22Rv1 (cell line): ENCODE data around the gene ZC3H7B.
A peak's percentile ranks its signal among the peaks of the same experiment; 100 is the strongest.

Experiments
- H3K27ac ChIP-seq: fragments of 450-650 bp; 2 replicates; pipeline ENCODE4 v1.5.1; 2017
- ZFX ChIP-seq: fragments of 450-650 bp; IDR thresholded peaks from 2 replicates; pipeline ENCODE4 v1.6.1; 2017; ENCODE audit warnings: antibody characterized with exemption, borderline replicate concordance
- TF ChIP-seq, protein P1 (sequence below): fragments of 450-650 bp; IDR thresholded peaks from 2 replicates; pipeline ENCODE4 v1.5.1; 2017; ENCODE audit warnings: mild to moderate bottlenecking

Gene ZC3H7B

DNA sequence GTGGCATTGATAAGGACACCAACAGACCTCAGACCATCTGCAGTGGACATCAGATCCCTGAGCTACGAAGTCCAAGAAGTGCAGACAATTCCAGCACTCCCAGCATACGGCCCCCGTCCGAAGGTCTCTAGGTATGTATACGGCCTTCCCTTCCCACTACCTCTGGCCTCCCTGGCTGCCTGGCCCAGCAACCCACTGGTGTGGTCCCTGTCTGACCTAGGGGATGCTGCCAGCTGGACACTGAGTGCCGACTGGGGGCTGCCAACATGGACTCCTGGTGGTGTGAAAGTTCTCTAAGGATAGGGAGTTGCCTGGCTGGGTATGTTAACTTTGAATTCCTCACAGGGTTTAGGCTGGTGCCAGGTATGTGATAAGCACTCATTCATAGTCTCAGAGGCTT is 62.9 kb downstream of the ZC3H7B start:
- peak overlapping the region; percentile 66; the same call in 1 of the 2 replicates for H3K27ac ChIP-seq
- TF ChIP-seq ZFX, result no peak
- TF ChIP-seq, protein P1, sequence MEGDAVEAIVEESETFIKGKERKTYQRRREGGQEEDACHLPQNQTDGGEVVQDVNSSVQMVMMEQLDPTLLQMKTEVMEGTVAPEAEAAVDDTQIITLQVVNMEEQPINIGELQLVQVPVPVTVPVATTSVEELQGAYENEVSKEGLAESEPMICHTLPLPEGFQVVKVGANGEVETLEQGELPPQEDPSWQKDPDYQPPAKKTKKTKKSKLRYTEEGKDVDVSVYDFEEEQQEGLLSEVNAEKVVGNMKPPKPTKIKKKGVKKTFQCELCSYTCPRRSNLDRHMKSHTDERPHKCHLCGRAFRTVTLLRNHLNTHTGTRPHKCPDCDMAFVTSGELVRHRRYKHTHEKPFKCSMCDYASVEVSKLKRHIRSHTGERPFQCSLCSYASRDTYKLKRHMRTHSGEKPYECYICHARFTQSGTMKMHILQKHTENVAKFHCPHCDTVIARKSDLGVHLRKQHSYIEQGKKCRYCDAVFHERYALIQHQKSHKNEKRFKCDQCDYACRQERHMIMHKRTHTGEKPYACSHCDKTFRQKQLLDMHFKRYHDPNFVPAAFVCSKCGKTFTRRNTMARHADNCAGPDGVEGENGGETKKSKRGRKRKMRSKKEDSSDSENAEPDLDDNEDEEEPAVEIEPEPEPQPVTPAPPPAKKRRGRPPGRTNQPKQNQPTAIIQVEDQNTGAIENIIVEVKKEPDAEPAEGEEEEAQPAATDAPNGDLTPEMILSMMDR, result no peak

DNA sequence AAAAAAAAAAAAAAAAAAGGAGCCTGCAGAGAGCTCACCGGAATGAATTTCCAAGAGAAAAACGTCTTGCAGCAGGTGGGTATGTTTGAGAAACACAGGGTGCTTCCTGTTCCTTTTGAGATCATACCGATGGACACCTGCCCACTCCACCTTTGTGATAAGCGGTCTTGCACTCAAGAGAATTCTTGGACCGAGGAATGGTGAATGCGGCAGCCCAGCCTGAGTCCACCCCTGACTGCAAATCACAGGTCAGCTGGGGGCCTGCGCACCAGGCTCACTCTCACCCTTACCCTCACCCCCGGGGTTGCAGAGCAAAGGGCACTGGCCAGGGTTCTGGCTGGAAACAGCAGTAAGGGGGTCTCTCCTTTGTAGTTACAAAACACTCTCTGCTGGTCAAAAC is 63.6 kb downstream of the ZC3H7B start:
- peak overlapping the region; percentile 66 for H3K27ac ChIP-seq
- TF ChIP-seq ZFX, result no peak
- TF ChIP-seq, protein P1, result no peak

DNA sequence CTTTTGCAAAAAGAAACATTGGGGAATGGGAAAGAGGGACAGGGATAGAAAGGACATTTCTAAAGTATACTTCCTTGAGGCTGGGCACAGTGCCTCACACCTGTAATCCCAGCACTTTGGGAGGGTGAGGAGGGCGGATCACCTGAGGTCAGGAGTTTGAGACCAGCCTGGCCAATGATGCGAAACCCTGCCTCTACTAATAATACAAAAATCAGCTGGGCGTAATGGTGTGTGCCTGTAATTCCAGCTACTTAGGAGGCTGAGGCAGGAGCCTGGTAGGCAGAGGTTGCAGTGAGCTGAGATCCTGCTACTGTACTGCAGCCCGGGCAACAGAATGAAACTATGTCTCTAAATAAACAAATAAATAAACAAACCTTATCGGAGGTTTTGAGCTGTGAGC is 64.1 kb downstream of the ZC3H7B start:
- TF ChIP-seq, protein P1, result no peak
- no peak for TF ChIP-seq ZFX
- peak overlapping the region; percentile 66 for H3K27ac ChIP-seq

DNA sequence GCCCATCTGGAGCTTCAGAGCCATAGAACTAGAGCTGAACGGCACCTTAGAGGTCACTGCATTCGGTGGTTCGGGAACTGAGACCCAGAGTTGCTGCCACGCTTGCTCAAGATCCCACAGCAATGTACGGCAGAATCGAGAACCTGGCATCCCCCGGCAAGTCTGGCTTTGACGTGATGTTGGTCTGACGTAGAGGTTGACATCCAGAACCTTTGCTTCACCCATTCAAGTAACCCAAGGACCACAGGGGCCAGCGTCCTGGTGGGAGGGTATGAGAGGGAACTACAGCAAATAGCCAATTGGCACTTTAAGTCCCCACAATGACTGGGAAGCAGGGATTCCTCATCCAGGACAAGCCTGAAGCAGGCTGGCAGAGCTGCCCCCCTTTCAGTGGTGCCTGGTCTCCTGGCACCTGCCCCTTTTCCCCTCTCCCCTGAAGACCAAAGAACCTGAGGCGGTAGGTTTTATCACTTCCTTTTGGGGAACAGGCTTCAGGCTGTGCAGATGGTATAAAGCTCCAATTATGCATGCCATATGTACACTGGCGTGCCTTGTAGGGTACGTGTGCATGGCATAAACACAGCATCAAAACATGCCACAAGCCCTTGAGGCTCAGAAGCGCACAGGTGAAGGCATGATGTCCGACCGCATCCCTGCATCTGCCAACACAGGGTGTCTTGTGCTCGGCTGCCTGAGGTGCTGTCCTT is 65.2 kb downstream of the ZC3H7B start:
- TF ChIP-seq, protein P1, result no peak
- TF ChIP-seq ZFX, result no peak
- peak overlapping the region; percentile 66 for H3K27ac ChIP-seq

DNA sequence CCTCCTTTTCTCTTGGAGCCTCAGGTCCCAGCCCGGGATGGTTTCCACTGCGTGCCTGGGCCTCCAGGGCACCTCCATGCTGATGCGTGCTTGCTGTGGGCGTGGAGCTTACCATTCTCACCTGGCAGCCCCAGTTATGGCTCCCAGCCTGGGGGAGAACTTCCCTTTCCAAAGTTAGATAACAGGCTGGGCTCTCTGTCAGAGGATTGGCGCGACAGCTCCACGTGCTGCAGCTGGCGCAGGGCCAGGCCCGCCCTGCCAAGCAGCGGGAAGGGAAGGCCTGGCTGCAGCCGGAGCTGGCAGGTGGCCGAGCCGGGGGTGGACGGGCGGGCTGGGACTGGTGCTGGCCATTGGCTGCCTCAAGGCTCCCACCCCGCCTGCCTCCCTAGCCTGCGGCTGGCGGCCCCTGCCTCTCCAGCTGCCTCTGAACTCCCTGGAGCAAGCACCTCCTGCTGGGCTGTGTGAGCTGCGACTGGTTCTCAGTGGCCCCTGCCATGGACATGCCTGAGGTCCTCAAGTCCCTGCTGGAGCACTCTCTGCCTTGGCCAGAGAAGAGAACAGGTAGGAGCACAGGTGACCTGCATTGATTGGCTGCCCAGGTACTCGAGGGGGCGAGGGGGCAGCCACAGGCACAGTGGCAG is 65.8 kb downstream of the ZC3H7B start:
- TF ChIP-seq, protein P1, result peak; percentile 30
- no peak for TF ChIP-seq ZFX

DNA sequence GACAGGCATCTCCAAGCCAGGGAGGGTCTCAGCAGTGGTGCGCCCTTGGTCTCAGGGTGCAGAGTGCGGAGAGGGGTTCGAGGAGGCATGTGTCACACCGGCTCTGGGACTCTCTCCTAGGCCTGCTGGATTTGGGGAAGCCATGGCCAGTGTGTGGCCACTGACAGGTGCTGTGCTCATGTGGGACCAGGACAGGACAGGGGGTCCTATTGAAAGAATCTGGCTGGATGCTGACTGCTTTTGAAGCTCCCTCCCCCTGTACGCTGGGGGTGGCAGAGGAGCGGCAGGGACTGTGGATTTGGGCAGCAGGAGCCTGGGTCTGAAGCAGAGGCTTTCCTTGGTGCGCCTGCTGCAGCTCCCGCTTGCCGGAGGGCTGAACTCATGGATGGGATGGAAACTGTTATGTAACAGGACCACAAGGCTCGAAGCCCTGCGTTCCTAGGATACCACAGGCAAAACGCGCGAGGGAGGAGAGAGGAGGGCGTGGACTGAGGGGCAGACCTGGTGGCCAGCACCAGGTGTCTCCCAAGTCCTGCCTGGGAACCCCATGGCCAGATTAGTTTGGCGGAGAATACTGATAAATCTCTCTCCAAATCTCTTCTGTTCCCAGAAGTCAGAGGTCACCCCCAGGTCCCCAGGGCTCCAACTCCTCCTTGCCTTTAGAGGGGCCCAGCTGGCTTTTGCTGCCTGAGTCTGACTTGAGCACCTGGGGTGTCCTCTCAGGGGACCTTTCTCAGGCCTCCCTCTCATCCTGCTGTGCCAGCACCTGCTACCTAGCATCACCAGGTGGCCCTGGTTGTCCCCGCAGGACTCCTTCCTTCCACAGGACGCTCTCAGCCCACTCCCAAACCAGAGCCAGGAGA is 66.6 kb downstream of the ZC3H7B start:
- peak overlapping the region; percentile 66 for H3K27ac ChIP-seq
- TF ChIP-seq, protein P1, result no peak
- TF ChIP-seq ZFX, result no peak

More for the DNA sequence above, 65.8 kb downstream of the ZC3H7B start:
- H3K27ac ChIP-seq, result peak overlapping the region; percentile 66
